Astrocyte (in vitro differentiated cells and primary cell): ENCODE results near the gene PTPRF.

Source experiments
- EZH2 ChIP-seq: IDR thresholded peaks from 2 replicates; pipeline ENCODE4 v1.6.1; 2012; ENCODE audit warnings: mild to moderate bottlenecking, low read length, inconsistent platforms; ENCODE audit not compliant: insufficient read depth
- TF ChIP-seq, protein P1 (sequence below): IDR thresholded peaks from 2 replicates; pipeline ENCODE4 v1.5.1; 2011; ENCODE audit warnings: low read depth, mild to moderate bottlenecking, inconsistent platforms, low read length, moderate library complexity; ENCODE audit not compliant: insufficient read depth

DNA sequence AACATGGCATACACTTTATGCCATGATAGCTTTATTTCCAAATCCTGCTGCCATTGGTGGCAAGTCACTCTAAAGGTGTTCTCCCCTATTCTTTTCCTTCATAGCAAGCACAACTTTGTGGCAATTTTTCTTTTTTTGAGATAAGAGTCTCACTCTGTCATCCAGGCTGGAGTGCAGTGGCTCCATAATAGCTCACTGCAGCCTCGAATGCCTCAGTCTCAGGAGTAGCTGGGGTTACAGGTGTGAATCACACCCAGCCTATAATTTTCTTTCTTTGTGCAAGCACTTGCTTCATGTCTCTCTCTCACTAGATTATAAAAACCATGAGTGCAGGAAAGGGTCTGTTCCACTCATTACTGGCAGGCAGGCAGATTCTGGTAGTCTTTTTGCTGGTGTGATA is 113.9 kb downstream of the PTPRF start:
- TF ChIP-seq, protein P1, sequence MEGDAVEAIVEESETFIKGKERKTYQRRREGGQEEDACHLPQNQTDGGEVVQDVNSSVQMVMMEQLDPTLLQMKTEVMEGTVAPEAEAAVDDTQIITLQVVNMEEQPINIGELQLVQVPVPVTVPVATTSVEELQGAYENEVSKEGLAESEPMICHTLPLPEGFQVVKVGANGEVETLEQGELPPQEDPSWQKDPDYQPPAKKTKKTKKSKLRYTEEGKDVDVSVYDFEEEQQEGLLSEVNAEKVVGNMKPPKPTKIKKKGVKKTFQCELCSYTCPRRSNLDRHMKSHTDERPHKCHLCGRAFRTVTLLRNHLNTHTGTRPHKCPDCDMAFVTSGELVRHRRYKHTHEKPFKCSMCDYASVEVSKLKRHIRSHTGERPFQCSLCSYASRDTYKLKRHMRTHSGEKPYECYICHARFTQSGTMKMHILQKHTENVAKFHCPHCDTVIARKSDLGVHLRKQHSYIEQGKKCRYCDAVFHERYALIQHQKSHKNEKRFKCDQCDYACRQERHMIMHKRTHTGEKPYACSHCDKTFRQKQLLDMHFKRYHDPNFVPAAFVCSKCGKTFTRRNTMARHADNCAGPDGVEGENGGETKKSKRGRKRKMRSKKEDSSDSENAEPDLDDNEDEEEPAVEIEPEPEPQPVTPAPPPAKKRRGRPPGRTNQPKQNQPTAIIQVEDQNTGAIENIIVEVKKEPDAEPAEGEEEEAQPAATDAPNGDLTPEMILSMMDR: no peak
- no peak for TF ChIP-seq EZH2
